ENCODE data around the gene MYPOP.

DNA sequence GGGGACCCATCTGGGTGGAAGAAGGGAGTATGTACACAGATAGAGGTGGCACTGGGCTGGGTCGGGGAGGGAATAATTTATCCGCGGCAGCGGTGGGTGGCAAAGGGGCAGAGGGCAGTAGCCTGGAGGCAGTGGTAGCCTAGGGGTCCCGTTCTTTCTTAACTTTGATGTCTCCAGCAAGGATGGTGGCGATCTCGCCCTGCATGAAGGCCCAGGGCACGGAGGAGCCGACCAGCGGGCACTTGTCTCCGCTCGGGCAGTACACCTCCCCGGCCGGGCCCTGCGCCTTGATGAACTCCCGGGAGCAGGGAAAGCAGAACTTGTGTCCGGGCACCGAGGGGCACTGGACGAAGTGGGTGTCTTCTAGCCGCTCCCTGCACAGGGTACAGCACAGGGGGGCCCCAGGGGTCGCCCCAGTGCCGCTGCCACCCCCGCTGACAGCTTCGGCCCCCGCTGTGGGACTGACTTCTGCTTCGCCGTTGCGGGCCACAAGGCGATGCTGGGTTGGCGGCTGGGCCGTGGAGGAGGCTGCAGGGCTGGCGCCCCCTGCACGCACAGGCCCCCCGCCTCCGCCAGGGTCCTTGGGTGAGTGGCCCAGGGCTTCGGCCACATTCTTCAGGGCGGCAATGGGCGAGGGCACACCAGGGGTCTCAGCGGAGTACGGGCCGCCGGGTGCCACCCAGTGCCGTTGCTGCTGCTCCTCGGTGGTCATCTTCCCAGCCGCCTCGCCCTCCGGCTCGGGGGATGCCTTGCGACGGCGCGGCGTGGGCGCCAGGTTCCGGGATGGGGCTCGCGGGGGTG is 18.3 kb downstream of the MYPOP start:
- TF ChIP-seq, protein P1, sequence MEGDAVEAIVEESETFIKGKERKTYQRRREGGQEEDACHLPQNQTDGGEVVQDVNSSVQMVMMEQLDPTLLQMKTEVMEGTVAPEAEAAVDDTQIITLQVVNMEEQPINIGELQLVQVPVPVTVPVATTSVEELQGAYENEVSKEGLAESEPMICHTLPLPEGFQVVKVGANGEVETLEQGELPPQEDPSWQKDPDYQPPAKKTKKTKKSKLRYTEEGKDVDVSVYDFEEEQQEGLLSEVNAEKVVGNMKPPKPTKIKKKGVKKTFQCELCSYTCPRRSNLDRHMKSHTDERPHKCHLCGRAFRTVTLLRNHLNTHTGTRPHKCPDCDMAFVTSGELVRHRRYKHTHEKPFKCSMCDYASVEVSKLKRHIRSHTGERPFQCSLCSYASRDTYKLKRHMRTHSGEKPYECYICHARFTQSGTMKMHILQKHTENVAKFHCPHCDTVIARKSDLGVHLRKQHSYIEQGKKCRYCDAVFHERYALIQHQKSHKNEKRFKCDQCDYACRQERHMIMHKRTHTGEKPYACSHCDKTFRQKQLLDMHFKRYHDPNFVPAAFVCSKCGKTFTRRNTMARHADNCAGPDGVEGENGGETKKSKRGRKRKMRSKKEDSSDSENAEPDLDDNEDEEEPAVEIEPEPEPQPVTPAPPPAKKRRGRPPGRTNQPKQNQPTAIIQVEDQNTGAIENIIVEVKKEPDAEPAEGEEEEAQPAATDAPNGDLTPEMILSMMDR (IDR thresholded peaks at IDR 0.05; ENCODE audit: extremely low read depth in 1 of 2, insufficient read depth in 1 of 2, low read depth in 1 of 2, low read length in 2 of 2), result no peak
- TF ChIP-seq POLR2AphosphoS5 (IDR thresholded peaks at IDR 0.05; ENCODE audit: insufficient read depth, low read depth, low read length), result no peak
- TF ChIP-seq JUN (IDR thresholded peaks at IDR 0.05; ENCODE audit: borderline replicate concordance, insufficient read depth, insufficient read length, low read depth), result no peak
- TF ChIP-seq POLR2A (IDR thresholded peaks at IDR 0.05; ENCODE audit: low read depth, low read length), result no peak

Data from endothelial cell of umbilical vein (primary cell).